GM12878 (cell line): ENCODE data around the gene CEBPB.

Source experiments
- EP300 ChIP-seq, 2 experiments: fragments of 150-350 bp in 1 of 2; IDR thresholded peaks; 2 replicates each; pipeline ENCODE4 v1.6.1; 2011 to 2012; ENCODE audit warnings: low read depth in 2 of 2, low read length in 2 of 2, borderline replicate concordance in 1 of 2, improper control_type of control experiment in 1 of 2, inconsistent platforms in 1 of 2; ENCODE audit not compliant: control insufficient read depth in 1 of 2
- ESRRA ChIP-seq: IDR thresholded peaks from 2 replicates; pipeline ENCODE4 v1.6.1; 2012; ENCODE audit warnings: mild to moderate bottlenecking, low read length, improper control_type of control experiment
- GABPA ChIP-seq: IDR thresholded peaks from 2 replicates; pipeline ENCODE4 v1.6.1; 2014; ENCODE audit warnings: antibody characterized with exemption, low read depth, mild to moderate bottlenecking, inconsistent platforms
- HDAC6 ChIP-seq: fragments of 200-600 bp; sonication (generic); IDR thresholded peaks from one replicate; pipeline ENCODE4 v1.8.0; 2017; ENCODE audit warnings: antibody characterized with exemption; ENCODE audit not compliant: unreplicated experiment
- IKZF2 ChIP-seq, 2 experiments: fragments of 450-650 bp; IDR thresholded peaks; 2 replicates each; pipeline ENCODE4 v1.6.1; 2017; ENCODE audit warnings: mild to moderate bottlenecking in 2 of 2, moderate library complexity in 2 of 2
- KDM1A ChIP-seq: fragments of 200-600 bp; sonication (generic); IDR thresholded peaks from 2 replicates; pipeline ENCODE4 v1.6.1; 2016; ENCODE audit warnings: borderline replicate concordance
- POLR2A ChIP-seq: IDR thresholded peaks from 2 replicates; pipeline ENCODE4 v1.6.1; 2011; ENCODE audit warnings: low read depth, mild to moderate bottlenecking, low read length
- REST ChIP-seq: IDR thresholded peaks from 2 replicates; pipeline ENCODE4 v1.6.1; 2012; ENCODE audit warnings: mild to moderate bottlenecking, low read depth, low read length
- RFX5 ChIP-seq: IDR thresholded peaks from 2 replicates; pipeline ENCODE4 v1.6.1; 2011; ENCODE audit warnings: low read depth, low read length, improper control_type of control experiment
- TCF3 ChIP-seq: IDR thresholded peaks from 2 replicates; pipeline ENCODE4 v1.6.1; 2012; ENCODE audit warnings: low read depth, mild to moderate bottlenecking, low read length, borderline replicate concordance; ENCODE audit not compliant: insufficient read depth
- TCF7 ChIP-seq: IDR thresholded peaks from 2 replicates; pipeline ENCODE4 v1.6.1; 2014; ENCODE audit warnings: antibody characterized with exemption, borderline replicate concordance
- TF ChIP-seq, protein P1 (sequence below), 3 experiments: IDR thresholded peaks in 2 of 3; conservative IDR thresholded peaks in 1 of 3; 2 replicates each; pipeline ENCODE4 v1.5.1; 2011; ENCODE audit warnings: low read depth in 3 of 3, low read length in 3 of 3, mild to moderate bottlenecking in 3 of 3, control low read depth in 2 of 3, moderate library complexity in 2 of 3, inconsistent platforms in 1 of 3, mixed read lengths in 1 of 3; ENCODE audit not compliant: control insufficient read depth in 2 of 3, insufficient read depth in 1 of 3; ENCODE audit errors: extremely low read depth in 1 of 3

- TF ChIP-seq ESRRA (no peak), EP300 (IDR thresholded peaks at IDR 0.05; ENCODE audit: borderline replicate concordance in 1 of 2, control insufficient read depth in 1 of 2, low read depth in 2 of 2, low read length in 2 of 2) (no peak), RFX5 (no peak), IKZF2 (IDR thresholded peaks at IDR 0.05) (no peak), REST (no peak), KDM1A (no peak), TCF7 (no peak), POLR2A (no peak), TCF3 (no peak), HDAC6 (no peak), GABPA (no peak)
- TF ChIP-seq, protein P1, sequence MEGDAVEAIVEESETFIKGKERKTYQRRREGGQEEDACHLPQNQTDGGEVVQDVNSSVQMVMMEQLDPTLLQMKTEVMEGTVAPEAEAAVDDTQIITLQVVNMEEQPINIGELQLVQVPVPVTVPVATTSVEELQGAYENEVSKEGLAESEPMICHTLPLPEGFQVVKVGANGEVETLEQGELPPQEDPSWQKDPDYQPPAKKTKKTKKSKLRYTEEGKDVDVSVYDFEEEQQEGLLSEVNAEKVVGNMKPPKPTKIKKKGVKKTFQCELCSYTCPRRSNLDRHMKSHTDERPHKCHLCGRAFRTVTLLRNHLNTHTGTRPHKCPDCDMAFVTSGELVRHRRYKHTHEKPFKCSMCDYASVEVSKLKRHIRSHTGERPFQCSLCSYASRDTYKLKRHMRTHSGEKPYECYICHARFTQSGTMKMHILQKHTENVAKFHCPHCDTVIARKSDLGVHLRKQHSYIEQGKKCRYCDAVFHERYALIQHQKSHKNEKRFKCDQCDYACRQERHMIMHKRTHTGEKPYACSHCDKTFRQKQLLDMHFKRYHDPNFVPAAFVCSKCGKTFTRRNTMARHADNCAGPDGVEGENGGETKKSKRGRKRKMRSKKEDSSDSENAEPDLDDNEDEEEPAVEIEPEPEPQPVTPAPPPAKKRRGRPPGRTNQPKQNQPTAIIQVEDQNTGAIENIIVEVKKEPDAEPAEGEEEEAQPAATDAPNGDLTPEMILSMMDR (IDR thresholded peaks at IDR 0.05 in 2 of 3, conservative IDR thresholded peaks at IDR 0.05 in 1 of 3; ENCODE audit: control insufficient read depth in 2 of 3, extremely low read depth in 1 of 3, insufficient read depth in 1 of 3, low read depth in 3 of 3, low read length in 3 of 3), result no peak
Observed at GRCh38 chr20:50145566-50145965, 45.1 kb upstream of the CEBPB start.
